ENCODE data around the gene VPS4B. TPM values are rescaled to one million over a fixed set of nuclear protein-coding genes. Genes with fewer than 3 reads are reported as not detected.
A peak's percentile ranks its signal among the peaks of the same experiment; 100 is the strongest.
"Not testable (repeated sequence)": the region's sequence is repeated elsewhere in the genome, so short reads cannot be mapped to it uniquely, and the experiment has no call there.

VPS4B gene
- 10 to 100 TPM; 50.6 to 61.2 (median 56.1) TPM for polyA plus RNA-seq (ENCODE audit: insufficient read length in 4 of 4)

DNA sequence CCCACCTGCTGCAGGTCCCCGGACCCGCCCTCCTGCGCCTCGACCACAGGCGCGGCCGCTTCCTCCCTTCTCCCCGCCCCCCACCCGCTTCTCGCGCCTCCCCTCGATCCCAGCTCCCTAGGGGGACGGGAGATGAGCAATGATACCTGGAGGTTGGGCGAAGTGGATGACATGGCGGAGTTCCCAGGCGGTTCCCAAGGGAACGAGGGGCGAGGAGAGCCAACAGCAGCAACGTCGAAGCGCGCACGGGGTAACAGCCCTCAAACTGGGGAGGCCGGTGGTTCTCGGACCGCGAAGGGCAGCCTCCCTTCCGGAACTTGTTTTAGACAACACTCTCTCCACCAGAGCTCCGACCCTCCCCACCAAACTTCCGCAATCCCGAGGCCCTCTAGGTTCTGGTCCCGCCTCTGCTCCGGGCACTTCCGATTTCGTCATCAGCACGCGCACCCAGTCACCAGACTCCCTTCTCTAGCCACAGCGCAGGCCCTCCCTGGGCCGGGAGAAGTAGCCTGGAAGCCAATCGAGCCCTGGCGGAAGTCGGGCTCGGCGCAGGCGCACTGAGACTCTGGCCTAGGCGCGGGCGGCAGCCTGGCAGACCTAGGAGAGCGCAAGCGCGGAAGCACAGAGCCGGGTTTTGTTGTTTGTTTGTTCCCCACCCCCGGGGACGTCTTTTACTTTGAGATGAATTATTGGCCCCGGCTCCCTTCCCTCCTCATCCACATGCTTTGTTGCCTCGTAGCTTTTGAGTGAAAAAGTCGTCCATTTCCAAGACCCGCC lies at the start of gene VPS4B:
Gene VPS4B, minus strand, starts transcription at position 390 of the 777 bp plus-strand sequence. Its CDS starts 217 bp downstream, at position 173.
- peak; percentile 97 to 99 (median 98) for DNase-seq (ENCODE audit: low read depth in 4 of 4, low spot score in 3 of 4)

DNA sequence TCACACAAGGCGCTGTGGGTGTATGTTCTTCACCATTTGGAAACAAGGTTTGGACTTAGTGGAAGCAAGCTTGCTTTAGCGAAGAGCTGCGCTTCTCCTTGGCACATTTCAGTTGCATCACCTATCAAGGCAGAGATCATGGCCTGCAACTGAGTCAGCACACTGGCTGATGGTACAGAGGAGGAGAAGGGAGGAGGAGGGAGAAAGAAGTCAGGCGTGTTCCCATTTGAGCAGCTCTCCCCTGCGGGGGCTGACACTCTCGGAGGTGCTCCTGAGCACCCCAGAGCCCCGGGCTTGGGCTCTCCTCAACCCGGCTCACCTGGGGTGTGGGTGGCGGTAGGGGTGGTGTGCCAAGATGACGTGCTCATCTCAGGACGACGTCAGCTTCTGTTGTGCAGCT lies 48.5 kb upstream of the VPS4B start:
- DNase-seq (ENCODE audit: low read depth in 4 of 4, low spot score in 3 of 4) = no peak

DNA sequence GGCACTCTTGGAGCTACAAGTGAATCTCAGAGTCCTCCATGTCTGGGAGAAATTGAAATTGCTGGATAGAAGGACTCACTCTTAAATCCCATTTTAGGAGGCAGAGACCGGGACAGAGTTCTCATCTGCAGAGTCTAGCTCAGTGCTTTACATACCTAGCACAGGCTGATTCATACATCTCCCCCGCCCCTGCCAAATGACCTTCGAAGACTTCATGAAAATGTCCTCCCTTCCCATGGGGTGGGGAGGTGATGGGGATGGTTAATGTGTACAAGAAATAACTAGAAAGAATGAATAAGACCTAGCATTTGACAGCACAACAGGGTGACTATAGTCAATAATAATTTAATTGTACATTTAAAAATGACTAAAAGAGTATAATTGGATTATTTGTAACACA lies 46.3 kb upstream of the VPS4B start:
- DNase-seq (ENCODE audit: low read depth in 4 of 4, low spot score in 3 of 4) = no peak

DNA sequence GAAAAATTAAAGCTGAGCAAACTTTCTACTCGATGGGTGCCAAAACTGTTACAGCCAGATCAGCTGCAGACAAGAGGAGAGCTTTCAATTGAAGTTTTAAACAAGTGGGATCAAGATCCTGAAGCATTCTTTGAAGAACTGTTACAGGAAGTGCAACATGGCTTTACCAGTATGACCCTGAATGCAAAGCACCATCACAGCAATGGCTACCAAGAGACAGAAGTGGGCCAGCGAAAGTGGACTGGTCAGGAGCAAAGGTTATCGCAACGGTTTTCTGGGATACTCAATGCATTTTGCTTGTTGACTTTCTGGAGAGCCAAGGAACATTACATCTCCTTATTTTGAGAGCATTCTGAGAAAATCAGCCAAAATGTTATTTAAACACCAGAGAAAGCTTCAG lies 45.4 kb upstream of the VPS4B start:
- no peak for DNase-seq (ENCODE audit: low read depth in 4 of 4, low spot score in 3 of 4)

DNA sequence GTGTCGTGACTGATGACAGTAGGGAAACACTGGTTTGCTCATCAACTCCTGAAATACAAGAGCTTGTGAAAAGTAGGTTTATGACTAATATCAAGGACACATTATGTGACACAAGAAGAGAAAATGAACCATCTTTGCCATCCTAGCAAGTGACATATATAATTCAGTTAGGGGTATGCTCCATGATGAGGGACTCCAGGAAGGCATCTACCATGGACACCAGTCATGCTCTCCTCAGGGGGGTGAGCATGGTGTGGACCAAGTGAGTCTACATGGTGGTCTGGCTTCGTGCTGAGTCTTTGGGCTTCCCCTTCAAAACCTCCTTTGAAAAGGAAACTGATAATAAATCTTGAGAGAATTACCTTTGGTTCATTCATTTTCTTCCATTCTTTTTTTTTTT lies 42.8 kb upstream of the VPS4B start:
- no peak for DNase-seq (ENCODE audit: low read depth in 4 of 4, low spot score in 3 of 4)

DNA sequence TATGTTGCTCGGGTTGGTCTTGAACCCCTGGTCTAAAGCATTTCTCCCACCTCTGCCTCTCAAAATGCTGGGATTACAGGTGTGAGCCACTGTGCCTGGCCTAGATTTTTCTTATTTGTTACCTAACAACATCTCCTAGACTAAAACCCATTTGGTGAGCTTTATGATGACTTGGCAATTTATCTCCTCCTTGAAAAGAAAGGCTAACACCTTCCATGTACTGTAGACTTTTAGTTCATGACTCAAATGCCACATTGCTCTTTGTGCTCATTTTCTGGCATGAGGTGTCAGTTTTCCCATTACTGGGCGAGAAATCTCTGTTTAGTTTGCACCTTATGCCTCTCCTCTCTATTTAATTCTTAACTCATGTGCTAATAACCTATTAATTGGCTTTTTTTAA lies 42.2 kb upstream of the VPS4B start:
- DNase-seq (ENCODE audit: low read depth in 4 of 4, low spot score in 3 of 4) = no peak

DNA sequence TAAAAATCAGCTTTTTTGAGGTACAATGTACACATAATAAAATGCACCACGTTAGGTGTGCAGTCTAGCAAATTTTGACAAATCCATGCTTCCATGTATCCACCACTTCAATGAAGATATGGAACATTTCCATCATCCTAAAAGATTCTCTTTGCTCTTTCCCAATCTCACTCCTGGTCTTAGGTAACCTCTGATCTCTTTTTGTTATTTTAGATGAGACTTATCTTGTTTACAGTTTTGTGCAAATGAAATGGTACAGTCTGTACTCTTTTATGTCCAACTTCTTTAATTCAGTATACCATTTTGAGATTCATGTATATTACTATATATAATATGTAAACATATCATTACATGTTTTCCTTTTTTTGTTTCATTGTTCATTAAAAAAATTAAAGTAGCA lies 38.1 kb upstream of the VPS4B start:
- DNase-seq (ENCODE audit: low read depth in 4 of 4, low spot score in 3 of 4) = no peak

DNA sequence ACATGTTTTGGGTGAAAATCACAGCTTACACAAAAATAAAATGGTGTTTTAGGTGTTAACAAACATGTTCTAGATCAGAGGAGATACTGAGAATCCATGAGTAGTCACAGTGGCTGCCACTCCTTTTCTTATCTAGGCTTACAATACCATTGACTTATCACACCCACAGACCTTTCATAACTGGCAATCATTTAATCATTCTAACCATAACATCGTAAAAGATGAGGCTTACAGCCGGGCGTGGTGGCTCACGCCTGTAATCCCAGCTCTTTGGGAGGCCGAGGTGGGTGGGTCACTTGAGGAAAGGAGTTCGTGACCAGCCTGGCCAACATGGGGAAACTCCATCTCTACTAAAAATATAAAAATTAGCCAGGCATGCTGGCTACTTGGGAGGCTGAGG lies 35.7 kb upstream of the VPS4B start:
- DNase-seq (ENCODE audit: low read depth in 4 of 4, low spot score in 3 of 4) = no peak

DNA sequence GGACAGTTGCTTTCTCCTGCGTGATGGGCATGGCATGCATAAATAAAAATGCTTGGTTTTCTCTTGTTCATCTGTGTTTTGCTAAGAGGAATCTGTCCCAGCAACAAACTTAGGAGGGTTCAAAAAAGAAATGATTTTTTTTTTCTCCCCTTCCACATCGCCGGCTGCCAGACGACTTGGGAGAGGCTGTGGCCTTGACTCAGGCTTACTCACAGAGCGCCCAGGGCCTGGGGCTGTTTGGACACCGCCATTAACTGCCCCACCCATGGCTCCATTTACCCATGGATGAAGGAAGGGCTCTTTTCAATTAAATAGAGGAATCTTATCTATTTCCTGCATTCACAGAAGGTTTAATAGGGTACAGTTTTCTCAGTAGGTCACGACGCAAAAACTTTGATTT lies 32.2 kb upstream of the VPS4B start:
- no peak for DNase-seq (ENCODE audit: low read depth in 4 of 4, low spot score in 3 of 4)

DNA sequence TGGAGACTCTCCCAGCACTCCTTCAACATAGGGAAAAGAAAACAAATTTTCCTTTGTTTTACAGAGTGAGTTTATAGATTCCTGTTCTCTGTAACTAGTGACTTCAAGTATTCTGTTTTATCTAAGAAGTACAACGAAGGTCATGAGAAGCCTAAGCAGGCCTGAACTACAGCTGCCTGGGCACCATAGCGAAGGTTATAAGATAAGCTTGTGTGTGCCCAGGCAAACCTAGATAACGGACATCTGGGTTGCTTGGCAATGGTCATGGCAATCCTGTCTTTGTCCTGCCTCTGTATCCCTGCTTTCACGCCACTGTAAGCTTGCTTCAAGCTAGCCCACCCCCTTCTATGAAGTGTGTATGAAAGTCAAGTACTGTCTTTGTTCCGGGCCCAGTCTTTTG lies 30.5 kb upstream of the VPS4B start:
- DNase-seq (ENCODE audit: low read depth in 4 of 4, low spot score in 3 of 4) = not testable (repeated sequence)

DNA sequence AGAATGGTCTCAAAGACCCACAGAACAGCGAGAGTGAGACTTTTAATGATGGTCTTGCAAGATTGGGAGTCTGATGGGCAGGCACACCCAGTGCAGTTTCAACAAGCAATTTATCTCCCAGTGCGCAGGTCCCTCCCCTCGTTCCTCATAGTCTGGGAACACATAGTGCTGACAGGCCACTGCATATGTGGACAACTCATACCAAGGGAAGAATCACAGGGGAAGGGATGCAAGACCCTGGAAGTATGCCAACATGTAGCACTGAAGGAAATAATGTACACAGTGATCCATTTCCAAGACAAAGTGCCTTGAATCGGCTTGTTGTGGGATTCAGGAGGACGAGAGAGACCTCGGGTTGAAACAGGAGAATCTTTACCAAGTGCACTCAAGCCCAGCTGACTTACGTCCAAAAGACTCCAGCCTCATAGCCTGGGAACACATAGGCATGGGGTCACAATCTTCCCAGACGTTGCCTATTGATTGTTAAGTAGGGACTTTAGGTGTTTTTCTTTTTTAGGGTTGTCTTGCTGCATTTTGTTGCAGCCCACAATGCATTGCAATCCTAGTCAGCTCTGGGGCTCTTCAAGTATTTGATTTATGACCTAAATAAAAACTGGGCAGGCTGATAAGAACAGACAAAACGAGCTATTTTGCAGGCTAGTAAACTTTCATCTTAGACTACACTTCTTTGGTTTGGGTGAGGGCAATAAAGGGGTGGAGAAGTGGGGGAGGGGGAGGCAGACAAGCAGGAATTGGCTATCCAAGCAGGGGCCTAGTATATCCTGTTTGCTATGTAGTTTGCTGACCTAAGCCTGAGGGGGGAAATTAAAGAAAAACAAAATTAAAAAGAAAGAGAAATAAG lies 29.8 kb upstream of the VPS4B start:
- DNase-seq (ENCODE audit: low read depth in 4 of 4, low spot score in 3 of 4) = peak in 2 of 4 donors; percentile 5 to 29

DNA sequence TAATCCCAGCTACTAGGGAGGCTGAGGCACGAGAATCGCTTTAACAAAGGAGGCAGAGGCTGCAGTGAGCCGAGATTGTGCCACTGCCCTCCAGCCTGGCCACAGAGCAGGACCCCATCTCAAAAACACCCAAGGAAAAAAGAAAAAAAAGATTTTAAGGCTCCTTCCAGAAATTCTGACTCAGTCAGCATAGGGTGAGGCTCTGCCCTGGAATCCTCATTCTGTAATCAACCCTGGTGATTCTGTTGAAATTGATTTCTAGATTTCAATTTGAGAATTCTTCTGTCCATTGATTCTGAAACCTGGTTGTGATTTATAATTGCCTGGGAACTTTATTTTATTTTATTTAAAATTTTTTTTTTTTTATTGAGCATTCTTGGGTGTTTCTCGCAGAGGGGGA lies 27.1 kb upstream of the VPS4B start:
- DNase-seq (ENCODE audit: low read depth in 4 of 4, low spot score in 3 of 4) = no peak

DNA sequence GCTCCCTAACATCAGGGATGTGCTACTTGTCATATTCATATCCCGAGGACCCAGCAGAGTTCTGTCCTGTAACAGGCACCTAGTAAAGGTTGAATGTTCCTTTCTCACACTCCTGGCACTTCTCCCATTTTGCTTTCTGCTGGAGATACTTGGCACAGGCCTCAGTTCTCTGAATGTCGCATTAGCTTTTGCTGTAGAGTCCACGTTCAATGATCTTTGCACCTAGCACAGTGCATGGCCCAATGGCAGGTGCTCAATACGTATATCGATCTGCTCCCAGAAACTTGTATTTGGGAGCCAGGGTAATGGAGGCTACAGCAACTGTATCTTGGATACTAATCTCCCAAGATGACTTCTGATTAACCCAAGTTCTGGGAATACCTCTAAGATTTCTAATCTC lies 24.8 kb upstream of the VPS4B start:
- no peak for DNase-seq (ENCODE audit: low read depth in 4 of 4, low spot score in 3 of 4)

DNA sequence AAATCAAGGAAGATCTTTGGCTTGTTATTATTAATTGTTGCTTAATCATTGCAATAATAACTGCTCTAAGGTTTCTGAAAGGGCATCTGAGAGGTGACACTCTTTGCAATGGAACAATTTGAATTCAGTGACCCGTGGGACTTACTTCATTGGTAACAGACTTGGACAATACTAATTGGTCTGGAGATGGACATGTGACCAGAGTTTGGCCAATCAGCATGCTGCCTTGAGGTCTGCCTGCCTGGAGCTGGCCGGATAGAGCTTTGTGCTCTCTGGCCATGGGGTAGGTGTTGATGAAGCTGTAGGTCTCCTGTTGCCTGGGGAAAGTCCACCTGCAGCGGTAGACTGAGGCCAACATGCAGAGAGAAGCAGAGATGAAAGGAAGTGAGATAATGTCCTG lies 24.0 kb upstream of the VPS4B start:
- no peak for DNase-seq (ENCODE audit: low read depth in 4 of 4, low spot score in 3 of 4)

DNA sequence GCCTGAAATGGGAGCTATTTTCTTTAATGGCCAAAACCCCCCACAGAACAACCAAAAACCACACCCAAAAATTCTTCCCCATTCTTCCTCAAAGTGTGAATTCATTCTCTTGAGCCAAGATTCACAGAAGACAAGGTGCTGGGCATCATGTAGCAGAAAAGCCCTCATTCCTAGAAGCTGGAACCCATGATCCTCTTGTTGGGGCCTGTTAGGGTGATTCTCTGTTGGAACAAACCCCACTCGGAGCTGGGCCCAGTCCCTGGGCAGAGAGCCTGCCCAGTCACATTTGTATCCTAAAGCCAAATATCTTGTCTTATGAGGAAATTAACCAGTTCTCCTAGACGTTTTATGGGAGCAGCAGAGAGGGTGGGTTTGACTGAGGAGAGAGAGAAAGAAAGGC lies 22.8 kb upstream of the VPS4B start:
- no peak for DNase-seq (ENCODE audit: low read depth in 4 of 4, low spot score in 3 of 4)

DNA sequence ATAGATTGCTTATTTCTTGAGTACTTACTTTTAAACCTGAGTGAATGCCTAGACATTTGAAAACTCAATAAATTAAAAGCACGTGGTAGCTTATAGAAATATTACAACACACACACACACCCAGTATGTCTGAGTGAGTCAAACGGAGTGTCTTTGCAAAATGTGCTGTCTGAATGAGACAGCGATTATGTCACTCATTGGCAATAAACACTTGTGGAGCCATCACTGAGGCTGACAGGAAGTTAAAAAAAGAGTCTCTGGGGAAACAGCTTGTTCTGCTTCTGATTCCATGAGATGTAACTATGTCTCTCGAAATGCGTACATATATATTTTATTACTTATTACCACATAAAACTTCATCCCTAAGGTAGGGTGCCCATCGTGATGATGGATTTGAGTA lies 22.3 kb upstream of the VPS4B start:
- no peak for DNase-seq (ENCODE audit: low read depth in 4 of 4, low spot score in 3 of 4)

DNA sequence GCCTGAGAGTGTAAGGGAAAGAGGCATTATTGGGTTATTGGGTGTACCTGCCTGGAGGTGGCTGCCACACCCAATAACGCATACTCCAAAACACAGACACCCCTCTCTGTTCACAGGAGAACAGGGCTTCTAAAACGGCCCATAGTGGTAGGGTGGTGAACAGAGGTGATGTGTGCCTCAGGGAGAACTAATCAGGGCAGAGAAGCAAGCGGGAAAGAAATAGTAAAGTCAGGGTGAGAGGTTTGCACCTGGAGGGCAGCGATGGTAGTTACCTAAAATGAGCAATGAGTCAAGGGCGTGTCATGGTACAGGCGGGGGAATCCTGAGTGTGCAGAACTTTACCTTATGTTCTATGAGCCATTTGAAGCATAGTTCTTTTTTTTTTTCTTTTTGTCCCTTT lies 21.6 kb upstream of the VPS4B start:
- no peak for DNase-seq (ENCODE audit: low read depth in 4 of 4, low spot score in 3 of 4)

DNA sequence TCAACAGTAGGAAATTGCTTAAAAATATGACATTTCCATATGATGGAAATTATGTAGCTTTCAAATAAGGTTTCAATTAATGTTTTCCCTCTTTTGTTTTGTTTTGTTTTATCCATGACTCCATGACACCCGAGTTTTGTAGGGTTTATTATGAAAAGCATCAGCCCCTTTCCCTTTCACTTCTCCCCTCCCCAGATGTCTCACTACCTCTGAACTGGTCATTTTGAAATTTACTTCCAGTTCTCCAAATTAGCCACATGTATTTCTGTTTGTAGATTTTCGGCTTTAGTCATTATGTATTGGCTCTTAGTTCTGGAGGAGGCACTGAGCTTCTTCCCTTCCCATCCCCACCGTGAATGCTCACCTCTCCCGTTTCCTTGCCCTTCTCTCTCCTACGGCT lies 18.6 kb upstream of the VPS4B start:
- no peak for DNase-seq (ENCODE audit: low read depth in 4 of 4, low spot score in 3 of 4)

DNA sequence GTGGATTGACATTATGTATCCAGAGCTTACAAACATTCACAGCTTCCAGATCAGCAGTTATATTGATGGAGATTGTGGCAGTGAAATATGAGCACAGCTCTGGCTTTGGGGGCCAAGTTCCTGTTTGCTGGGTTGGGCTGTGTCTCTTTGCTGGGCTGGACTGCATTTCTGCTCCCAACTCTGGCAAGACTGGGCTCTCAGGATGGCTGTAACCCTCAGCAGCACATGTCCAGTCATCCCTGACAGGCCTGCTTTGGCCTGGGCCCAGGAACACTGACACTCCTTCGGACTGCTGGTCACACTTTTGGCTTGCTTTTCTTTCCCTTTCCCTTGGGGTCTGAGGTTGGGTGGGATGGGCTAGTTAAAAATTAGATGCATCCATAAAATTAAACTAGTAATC lies 17.9 kb upstream of the VPS4B start:
- no peak for DNase-seq (ENCODE audit: low read depth in 4 of 4, low spot score in 3 of 4)

DNA sequence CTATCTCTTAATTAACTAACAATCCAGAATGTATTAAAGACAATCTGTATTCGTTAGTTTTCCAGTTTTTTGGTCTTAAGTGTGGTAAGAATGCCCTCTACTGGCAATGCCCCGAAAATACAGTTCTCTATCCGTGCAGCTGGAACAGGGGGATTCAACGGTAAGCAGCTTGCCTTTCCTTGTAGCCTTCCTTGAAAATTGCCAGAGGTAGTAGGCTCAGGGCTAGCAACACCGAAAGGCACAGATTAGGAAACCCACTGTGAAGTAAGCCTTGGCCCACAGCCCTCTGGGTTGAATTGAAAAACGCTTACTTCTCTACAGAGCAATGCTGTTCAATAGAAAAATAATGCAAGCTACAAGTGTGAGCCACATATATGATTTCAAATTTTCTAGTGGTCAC lies 17.1 kb upstream of the VPS4B start:
- DNase-seq (ENCODE audit: low read depth in 4 of 4, low spot score in 3 of 4) = peak in 2 of 4 donors; percentile 39 to 50

DNA sequence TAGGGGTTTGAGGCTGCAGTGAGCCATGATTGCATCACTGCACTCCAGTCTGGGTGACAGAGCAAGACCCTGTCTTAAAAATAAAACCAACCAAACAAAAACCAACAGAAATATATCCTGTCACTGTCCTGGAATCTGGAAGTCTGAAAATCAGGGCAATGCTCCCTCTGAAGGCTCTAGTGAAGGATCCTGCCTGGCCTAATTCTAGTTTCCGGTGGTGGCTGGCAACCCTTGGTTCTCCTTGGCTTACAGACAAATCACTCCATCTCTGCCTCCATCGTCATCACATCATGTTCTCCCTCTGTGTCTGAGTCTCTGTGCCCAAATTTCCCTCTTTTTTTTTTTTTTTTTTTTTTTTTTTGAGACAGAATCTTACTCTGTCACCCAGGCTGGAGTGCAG lies 15.9 kb upstream of the VPS4B start:
- no peak for DNase-seq (ENCODE audit: low read depth in 4 of 4, low spot score in 3 of 4)

DNA sequence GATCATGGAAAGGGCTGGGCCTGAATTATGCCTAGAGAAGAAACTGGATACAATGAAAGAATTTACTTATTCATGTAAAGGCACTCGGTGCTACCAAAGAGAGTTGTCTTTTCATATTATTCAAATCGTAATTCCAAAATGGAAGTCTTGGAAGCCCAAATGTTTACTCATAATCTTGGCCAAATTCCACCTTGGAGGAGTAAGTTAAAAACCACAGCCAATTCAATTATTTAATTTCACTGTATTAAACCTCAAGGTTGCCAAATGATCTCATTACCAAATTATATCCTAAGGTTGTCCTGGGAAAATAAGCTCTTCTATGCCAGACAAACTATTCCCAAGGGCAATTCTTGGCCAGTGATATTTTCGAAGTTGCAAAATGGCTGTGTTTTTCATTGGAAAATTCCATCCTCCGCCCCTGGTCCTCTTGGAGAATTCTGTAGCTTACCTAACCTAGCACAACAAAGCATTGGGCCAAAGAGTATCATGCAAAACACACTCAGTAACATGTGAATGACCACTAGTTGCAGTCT lies 11.1 kb upstream of the VPS4B start:
- no peak for DNase-seq (ENCODE audit: low read depth in 4 of 4, low spot score in 3 of 4)
